Inferior parietal cortex (tissue), 1 donor: Measurements from ENCODE around the gene TRIM42.

Experiments used
- DNase-seq: peaks from one replicate; pipeline ENCODE4 v3.0.0-alpha.2; 2016; ENCODE audit errors: extremely low spot score

Gene TRIM42

DNA sequence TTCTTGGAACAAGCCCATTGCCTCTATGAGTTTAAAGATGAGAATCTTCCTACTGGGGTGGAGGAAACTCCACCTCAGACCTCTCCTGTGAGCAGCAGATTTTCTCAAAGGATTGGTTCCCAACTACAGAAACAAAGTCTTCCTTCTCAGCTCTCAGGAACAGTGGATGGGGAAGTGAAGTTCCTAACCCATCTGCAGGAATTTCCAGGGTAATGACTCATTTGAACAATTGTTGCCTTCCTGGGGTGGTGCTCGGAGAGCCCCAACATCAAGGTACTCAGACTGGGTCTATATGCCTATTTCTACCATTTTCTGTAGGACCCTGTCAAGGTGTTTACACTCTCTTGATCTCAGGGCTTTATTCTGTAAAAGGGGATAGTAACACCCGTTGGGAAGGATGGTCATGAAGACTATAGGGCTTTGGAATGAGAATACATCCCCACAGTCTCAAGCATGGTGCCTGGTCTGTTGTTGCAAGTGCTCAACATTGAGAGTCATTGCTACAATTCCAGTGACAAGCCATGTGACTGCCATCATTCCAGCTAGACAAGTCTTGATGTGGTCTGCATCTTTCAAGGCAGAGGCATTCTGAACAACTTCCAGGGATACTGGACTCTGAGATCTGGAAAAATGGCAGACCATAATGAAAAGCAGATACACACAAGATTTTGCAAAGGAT lies 33.0 kb downstream of the TRIM42 start:
- no peak for DNase-seq

DNA sequence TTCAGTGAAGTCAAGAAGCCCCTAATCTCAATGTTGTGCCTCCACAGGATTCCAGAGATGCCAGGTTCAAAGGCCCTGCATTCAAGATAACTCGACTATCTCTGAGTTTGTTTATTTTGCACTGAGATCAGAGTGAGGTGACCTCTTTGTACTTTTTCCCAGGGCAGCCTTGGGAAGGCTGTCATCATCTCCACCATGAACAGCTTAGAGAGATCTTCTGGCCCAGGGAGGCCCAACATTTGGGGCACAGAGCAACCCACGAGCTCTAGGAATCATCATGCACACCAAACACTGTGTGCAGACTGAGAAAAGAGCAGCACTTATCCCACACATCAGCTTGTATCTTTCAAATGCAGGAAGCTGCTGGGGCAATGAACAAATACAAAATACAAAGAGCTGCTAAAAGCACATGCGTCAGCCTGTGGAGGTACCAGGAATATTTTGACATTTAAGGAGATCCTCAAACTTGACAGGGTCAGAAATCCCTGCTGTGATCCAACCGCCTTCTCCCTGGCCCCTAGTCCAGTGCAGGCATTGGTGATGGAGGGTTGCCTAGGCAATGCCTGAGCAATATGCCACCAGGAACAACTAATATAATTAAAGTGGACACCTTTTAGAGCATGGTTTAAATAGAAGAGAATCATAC lies 33.6 kb downstream of the TRIM42 start:
- DNase-seq: no peak

- no peak for DNase-seq
Observed at GRCh38 chr3:140712301-140712700, 34.4 kb downstream of the TRIM42 start.

- DNase-seq: no peak
Observed at GRCh38 chr3:140715035-140715434, 37.2 kb downstream of the TRIM42 start.

DNA sequence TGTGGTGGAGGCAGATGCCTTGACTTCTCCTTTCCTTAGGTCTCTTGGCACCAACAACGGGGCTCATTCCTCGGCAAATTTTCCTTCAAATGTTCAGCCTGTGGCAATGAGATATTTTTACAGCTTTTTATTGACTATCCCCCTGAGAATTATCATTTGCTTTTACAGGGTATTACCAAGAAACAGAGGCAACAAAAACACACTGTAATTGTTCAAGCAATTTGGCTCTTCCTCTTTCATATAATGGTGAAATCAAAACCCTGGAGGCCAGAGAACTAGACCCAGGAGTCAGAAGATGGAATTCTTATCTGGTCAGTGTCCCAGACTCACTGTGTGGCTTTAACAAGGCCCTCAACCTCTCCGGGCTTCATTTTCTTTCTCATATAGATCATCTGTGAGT lies 40.1 kb downstream of the TRIM42 start:
- DNase-seq: no peak

DNA sequence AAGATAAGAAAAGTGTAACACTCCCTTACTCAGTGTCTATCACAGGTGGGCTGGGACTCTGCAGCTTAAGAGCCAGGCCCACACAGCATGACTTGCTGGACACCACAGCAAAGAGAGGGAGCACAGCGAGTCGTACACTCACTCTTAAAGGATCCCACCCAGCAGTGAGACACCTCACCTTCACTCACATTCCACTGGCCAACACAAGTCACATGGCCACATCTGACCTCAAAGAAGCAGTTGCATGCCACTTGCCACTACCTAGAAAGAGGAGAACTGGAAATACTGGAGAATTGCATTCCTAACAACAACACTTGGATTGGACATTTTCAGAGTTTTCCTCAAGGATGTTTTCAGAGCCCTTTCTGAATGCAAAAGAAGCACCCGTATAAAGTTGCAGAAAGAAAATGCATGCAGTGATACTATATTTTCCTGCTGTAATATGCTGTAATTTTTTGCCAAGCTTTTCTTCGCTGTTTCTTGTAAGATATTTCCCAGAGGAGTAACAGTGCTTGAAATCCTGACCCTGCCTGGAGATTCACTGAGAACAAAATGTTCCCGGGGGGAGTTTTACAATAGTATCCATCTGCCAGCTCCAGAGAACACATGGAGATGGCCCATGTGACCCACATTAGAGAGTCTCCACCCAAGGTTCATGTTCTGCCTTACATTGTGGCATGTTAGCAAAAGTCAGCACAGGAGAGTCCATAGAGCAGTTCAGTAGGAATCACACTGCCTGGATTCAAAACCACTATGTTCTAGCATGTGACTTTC lies 42.2 kb downstream of the TRIM42 start:
- no peak for DNase-seq

DNA sequence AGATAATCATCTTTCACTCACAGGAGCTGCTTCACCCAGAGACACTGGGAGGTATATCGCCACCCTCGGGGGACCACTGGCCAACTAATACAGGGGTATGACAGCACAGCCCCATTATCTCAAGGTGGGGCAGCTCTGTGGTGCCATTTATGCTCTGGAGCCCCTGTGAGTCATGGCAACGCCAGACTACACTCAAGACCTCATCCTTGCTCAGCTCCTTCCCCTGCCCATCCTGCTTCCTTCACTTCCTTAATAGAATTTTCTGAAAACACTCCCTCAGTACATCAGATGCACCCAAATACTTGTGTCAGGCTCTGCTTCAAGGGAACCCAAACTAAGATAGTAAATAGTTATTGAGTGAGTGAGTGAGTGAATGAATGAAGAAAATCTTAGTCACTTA lies 45.7 kb downstream of the TRIM42 start:
- no peak for DNase-seq

DNA sequence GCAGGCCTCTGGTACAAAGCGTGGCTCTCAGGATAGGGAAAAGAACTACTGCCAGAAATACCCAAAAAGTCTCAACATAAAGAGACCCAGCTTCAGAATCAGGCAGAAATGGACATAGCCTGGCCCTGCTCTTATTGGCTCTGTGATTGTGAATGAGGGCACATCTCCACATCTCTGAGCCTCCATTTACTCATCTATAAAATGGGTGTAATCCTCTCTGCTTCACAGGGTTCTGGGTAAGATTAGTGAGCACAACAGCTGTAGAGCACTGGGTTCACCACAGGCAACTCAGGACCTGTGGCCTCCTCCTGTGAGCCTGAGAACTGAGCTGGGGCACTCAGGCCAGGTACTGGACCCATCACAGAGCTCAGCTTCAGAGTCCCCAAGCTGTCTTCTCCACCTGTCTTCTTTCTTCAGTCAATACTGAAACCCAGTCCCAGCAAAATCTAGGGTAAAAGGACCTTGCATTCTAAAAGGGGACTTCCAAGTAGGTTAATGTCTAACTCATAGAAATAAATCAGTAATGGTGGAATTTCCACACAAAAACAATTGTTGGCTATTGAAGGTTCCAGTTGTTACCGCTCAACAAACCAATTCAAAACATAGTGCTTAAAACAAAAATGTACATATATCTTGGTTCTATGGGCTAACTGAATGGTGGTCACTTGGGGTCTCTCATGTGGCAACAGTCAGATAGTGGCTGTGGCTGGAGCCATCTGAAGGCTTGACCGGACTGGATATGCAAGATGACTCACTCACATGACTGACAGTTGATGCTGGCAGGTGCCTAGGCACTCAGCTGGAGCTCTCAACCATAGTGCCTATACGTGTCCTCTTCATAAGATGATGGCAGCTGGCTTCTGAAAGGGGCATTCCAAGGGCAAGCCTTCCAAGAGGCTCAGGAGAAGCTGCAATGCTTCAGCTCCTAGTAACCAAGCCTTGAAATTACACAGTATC lies 47.3 kb downstream of the TRIM42 start:
- no peak for DNase-seq

DNA sequence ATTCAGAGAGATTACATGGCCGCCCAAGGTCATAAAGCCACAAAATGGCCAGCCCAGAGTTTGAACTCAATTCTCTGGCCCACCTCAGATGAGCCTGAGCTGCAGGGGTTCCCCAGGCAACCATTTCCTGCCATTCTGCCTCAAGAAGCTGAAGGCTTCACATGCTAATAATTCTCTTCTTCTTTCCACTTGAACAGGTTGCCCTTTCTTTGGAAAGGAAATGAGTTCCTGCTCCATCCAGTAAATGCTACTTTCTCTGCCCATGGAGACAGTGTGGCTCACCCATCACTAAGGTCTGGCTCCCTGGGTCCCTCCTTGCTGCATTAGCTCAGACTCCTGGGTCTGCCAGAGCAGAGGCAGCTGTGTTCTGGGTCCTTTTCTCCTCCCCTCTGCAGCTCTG lies 48.2 kb downstream of the TRIM42 start:
- DNase-seq: no peak

- DNase-seq: no peak
Observed at GRCh38 chr3:140727886-140728285, 50.0 kb downstream of the TRIM42 start.

DNA sequence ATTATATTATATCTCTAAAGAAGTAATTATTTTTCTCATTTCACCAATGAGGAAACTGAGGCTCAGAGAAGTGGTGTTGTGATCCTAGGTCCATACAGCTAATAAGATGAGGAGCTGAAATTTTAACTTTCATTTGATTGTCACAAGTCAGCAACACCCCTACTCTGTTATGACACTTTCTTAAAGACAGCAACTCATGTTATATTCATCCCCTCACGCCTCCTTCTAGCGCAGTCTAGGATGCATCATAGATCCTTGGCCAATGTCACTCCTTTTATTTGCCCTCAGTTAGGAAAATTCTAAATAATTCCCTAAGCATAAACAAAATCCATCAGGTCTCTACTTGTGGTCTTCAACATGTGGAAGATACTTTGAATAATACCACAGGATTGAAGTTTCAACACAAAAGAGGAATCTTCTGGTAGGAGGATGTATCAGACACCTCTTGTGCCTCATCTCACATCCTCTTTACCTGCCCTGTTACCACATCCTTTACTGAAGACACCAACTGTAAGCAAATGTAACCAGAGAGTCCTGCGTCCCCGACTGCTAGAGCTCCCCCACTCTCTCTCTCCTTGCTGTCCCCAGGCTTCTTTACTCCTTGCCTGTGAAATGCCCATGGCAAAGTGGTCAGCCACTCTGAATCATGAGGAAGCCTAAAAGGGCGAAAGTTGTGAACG lies 53.7 kb downstream of the TRIM42 start:
- no peak for DNase-seq

DNA sequence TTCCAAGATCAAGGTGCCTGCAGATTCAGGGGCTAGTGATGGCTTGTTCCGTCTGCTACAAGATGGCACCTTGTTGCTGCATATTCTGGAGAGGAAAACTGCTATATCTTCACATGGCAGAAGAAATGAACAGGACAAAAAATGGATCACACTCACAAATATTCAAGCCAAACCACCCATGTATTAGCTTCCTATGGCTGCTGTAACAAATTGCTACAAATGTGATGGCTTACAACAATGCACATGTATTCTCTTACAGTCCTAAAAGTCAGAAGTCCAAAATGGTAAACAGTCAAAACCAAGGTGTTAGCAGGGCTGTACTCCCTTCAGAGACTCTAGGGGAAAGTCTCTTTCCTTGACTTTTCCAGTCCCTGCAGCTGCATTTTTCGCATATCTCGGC lies 55.8 kb downstream of the TRIM42 start:
- DNase-seq: no peak

DNA sequence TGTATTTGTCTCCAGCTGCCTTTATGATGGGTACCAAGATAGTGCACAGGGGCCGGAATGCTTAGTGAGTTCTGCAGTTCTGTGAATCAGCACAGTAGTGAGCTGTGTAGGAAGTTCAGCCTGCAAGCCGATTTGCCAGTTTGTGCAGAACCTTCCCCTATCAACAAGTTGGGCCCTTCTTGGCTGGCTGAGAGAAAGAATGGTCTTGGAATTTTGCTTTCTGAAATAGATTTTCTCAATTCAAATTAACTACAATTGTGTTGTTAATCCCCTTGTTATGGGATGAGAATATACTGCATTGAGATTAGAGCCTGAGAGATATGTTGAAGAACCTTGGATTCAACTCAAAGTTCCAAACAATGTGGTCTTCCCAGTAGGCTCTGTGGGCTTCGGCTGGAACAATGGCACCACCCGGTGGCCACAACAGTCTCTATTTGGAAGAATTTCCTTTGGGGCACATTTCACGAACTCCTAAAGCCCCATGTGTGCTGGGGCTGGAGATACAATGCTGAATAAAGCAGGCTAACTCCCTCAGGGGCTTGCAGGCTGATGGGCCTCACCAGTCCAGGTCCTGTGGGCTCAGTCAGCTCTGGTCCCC lies 59.1 kb downstream of the TRIM42 start:
- DNase-seq: peak; percentile 58

DNA sequence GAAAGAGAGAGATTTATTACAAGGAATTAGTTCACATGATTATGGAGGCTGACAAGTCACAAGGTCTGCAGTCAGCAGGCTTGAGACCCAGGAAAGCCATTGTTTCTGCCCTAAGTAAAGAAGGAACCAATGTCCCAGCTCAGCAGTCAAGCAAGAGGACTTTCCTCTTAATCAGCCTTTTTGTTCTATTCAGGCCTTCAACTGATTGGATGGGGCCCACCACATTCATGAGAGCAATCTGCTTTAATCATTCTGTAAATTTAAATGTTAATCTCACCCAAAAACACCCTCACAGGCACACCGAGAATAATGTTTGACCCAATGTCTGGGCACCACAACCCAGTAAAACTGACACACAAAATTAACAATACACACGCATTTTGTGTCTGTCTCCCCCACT lies 64.3 kb downstream of the TRIM42 start:
- DNase-seq: no peak

DNA sequence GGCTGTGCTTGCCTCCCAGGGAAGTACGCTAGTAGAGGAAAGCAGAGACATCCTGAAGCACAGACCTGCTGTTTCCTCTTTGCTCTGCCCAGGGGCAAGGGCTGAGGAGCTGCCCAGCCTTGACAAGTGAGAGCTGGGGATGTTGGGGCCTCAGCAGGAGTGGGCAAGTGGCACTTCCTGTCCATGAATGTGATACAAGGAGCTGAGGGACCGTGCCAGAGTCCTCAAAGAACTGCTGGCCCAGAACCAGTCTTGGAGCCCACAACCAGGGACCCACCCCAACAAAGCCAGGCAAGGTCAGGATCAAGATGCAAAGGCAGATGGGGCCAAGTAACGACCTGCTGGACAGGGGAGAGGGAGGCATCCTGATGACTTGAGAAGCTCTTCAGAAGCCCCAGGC lies 70.3 kb downstream of the TRIM42 start:
- DNase-seq: no peak

- no peak for DNase-seq
Observed at GRCh38 chr3:140748903-140749302, 71.0 kb downstream of the TRIM42 start.
